HG03571 (cell line): ENCODE data around the gene ARMH1.
A peak's percentile ranks its signal among the peaks of the same experiment; 100 is the strongest.

Experiments used
- ATAC-seq: cut with Tn5 transposase; IDR thresholded peaks from one replicate; pipeline ENCODE4 v1.9.1; 2021; ENCODE audit not compliant: unreplicated experiment

Gene ARMH1

GRCh38 chr1:44674113-44675000, at the start of gene ARMH1, which contains the start of gene TMEM53:
Gene ARMH1 (plus strand): TSS chr1:44674714. CDS start chr1:44689698, 14,984 bp downstream.
Gene TMEM53 (minus strand): TSS chr1:44674481. CDS start chr1:44674391, 90 bp downstream.
- ATAC-seq: peak; percentile 87

- no peak for ATAC-seq
These were observed 49.2 kb upstream of the ARMH1 start for GRCh38 chr1:44625348-44625747.

- no peak for ATAC-seq
These were observed 45.4 kb upstream of the ARMH1 start for GRCh38 chr1:44628962-44629756.

- ATAC-seq: no peak
These were observed 44.4 kb upstream of the ARMH1 start for GRCh38 chr1:44630116-44630515.

- no peak for ATAC-seq
These were observed 43.2 kb upstream of the ARMH1 start for GRCh38 chr1:44631333-44631646.

GRCh38 chr1:44631647-44632539, 42.6 kb upstream of the ARMH1 start:
- peak; percentile 68 for ATAC-seq

- no peak for ATAC-seq
These were observed 41.9 kb upstream of the ARMH1 start for GRCh38 chr1:44632598-44632997.

- ATAC-seq: no peak
These were observed 39.8 kb upstream of the ARMH1 start for GRCh38 chr1:44634606-44635189.

- ATAC-seq: no peak
These were observed 39.1 kb upstream of the ARMH1 start for GRCh38 chr1:44635439-44635838.

GRCh38 chr1:44636083-44636687, 38.3 kb upstream of the ARMH1 start:
- no peak for ATAC-seq

GRCh38 chr1:44636688-44637598, 37.6 kb upstream of the ARMH1 start:
- no peak for ATAC-seq

- ATAC-seq: no peak
These were observed 36.7 kb upstream of the ARMH1 start for GRCh38 chr1:44637702-44638411.

GRCh38 chr1:44640200-44640853, 34.2 kb upstream of the ARMH1 start:
- no peak for ATAC-seq

- no peak for ATAC-seq
These were observed 33.1 kb upstream of the ARMH1 start for GRCh38 chr1:44641126-44642102.

- ATAC-seq: no peak
These were observed 32.3 kb upstream of the ARMH1 start for GRCh38 chr1:44642255-44642654.

- ATAC-seq: no peak
These were observed 31.6 kb upstream of the ARMH1 start for GRCh38 chr1:44642925-44643324.
